CD4-positive, CD25-positive, alpha-beta regulatory T cell (primary cell): ENCODE data around the gene CNIH2. TPM values are rescaled to one million over a fixed set of nuclear protein-coding genes. Genes with fewer than 3 reads are reported as not detected.

Experiments used
- ATAC-seq, 2 donors: fragments of 150-1000 bp; cut with Tn5 transposase; one replicate each; pipeline ENCODE4 v1.10.0; 2021; ENCODE audit warnings: low read depth in 2 of 2, moderate number of reproducible peaks in 2 of 2, moderate library complexity in 1 of 2
- DNase-seq, 3 donors: peaks; one replicate each; pipeline versions ENCODE4 v3.0.0 to v3.0.0-alpha.2; 2012 to 2022; ENCODE audit warnings: mixed read lengths in 1 of 3
- H3K27ac ChIP-seq: one replicate; pipeline ENCODE4 v1.7.0; 2013; ENCODE audit warnings: mild to moderate bottlenecking, low read length; ENCODE audit not compliant: insufficient read depth, poor library complexity, severe bottlenecking
- H3K27me3 ChIP-seq: one replicate; pipeline ENCODE4 v1.7.0; 2013; ENCODE audit warnings: low read length; ENCODE audit not compliant: control insufficient read depth, insufficient read depth
- H3K36me3 ChIP-seq: one replicate; pipeline ENCODE4 v1.7.0; 2013; ENCODE audit warnings: mild to moderate bottlenecking, low read length, moderate library complexity; ENCODE audit not compliant: control insufficient read depth, insufficient read depth
- H3K4me1 ChIP-seq: 2 replicates; pipeline ENCODE4 v1.7.0; 2013; ENCODE audit warnings: mild to moderate bottlenecking, low read length; ENCODE audit not compliant: insufficient read depth, control insufficient read depth, poor library complexity, severe bottlenecking
- H3K4me3 ChIP-seq: one replicate; pipeline ENCODE4 v1.7.0; 2013; ENCODE audit warnings: low read depth, mild to moderate bottlenecking, low read length, moderate library complexity
- H3K9me3 ChIP-seq, 2 experiments: 1 replicate in 1 of 2; 2 replicates in 1 of 2; pipeline ENCODE4 v1.7.0; 2013; ENCODE audit warnings: low read length in 2 of 2, mild to moderate bottlenecking in 1 of 2, moderate library complexity in 1 of 2; ENCODE audit not compliant: control insufficient read depth in 2 of 2
- H3K27ac Mint-ChIP-seq, 3 donors: one replicate each; pipeline ENCODE4 v1.8.0; 2020 to 2022; ENCODE audit warnings: mild to moderate bottlenecking in 3 of 3, mixed read lengths in 3 of 3, moderate library complexity in 2 of 3
- H3K27me3 Mint-ChIP-seq: one replicate; pipeline ENCODE4 v1.8.0; 2022; ENCODE audit warnings: mild to moderate bottlenecking, mixed read lengths
- H3K36me3 Mint-ChIP-seq: one replicate; pipeline ENCODE4 v1.8.0; 2020; ENCODE audit warnings: mixed read lengths
- H3K4me1 Mint-ChIP-seq, 4 donors: one replicate each; pipeline ENCODE4 v1.8.0; 2020 to 2022; ENCODE audit warnings: mixed read lengths in 4 of 4, mild to moderate bottlenecking in 1 of 4
- H3K4me3 Mint-ChIP-seq, 4 donors: one replicate each; pipeline ENCODE4 v1.8.0; 2020 to 2022; ENCODE audit warnings: mild to moderate bottlenecking in 4 of 4, mixed read lengths in 4 of 4, moderate library complexity in 3 of 4
- H3K9me3 Mint-ChIP-seq, 7 donors: one replicate each; pipeline ENCODE4 v1.8.0; 2020 to 2022; ENCODE audit warnings: mixed read lengths in 7 of 7, mild to moderate bottlenecking in 3 of 7, moderate library complexity in 2 of 7
- polyA plus RNA-seq, 4 donors: library from polyadenylated mRNA; unstranded; fragments of 300-500 nt; fragmentation: Illumina TruSeq; gene quantifications; one replicate each; pipeline ENCODE4 v1.2.3, GENCODE V29; 2021
- total RNA-seq: library from RNA; stranded (reverse); gene quantifications from one replicate; pipeline ENCODE4 v1.2.3, GENCODE V29; 2022

CNIH2 gene
- total and polyA plus RNA-seq, 5 donors from 2014 or later, result 4.5 TPM; not detected in 4

- H3K4me3 Mint-ChIP-seq, result peak within 1 kb of the TSS; percentile 88 to 92 (median 90)
- H3K27me3 ChIP-seq, result peaks cover 12% of the 10 kb centered on the region
- no peaks in the 10 kb centered on the region for H3K9me3 ChIP-seq
- DNase-seq (peak; percentile 99), ATAC-seq (peak; percentile 95)
- H3K36me3 ChIP-seq, result no peaks in the 10 kb centered on the region
- peaks cover 11 to 48% (median 19%) of the 10 kb centered on the region in 4 donors for H3K4me1 Mint-ChIP-seq
- peaks cover 37% of the 10 kb centered on the region for H3K4me1 ChIP-seq
- H3K27me3 Mint-ChIP-seq, result peaks cover 30% of the 10 kb centered on the region
- peak within 1 kb of the TSS; percentile 88 for H3K4me3 ChIP-seq
- H3K27ac Mint-ChIP-seq, result peak within 1 kb of the TSS; percentile 91 to 97 (median 94)
- no peaks in the 10 kb centered on the region for H3K36me3 Mint-ChIP-seq
- H3K9me3 Mint-ChIP-seq, result peaks cover 0 to 1% (median 0%) of the 10 kb centered on the region in 7 donors
- H3K27ac ChIP-seq, result peak within 1 kb of the TSS; percentile 80
These were observed 10.9 kb downstream of the CNIH2 start, which contains the start of gene YIF1A for GRCh38 chr11:66288671-66289547. Gene YIF1A, minus strand, starts transcription at chr11:66289143. Its CDS starts 158 bp downstream, at chr11:66288985.

DNA sequence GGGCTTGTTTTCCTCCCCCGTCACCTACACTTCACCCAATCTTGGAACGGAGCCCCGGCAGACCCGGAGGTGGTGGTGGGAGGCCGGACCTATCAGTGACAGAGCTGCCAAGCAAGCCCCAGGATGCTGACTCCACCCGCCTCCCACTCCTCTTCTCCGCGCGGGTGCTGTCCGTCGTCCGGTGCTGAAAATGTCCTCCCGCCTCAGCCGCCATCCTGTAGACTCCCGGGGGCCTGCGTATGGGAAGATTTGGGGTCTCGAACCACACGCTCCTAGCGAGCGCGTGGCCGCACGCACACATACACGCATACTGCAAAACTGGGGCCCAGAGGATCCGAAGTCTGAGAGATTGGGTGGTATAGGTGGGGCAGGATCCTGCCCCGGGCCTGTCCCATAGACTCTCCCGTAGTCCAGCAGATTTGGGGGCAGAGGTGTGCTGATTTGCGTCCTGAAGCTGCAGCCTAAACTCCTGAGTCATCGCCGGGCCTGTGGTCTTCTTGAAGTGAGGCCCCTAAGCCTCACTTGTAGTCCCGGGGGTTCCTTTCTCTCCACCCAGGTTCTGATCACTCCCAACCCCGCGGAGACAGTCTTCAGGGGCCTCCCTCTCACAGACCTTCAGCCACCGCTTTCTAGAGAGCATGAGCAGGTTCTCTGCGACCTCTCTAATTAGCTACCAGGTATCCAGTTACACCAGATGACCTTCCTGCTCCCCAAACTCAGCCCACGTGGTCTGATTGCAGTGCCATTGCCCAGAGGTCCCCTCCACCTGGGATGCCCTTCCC is 11.8 kb downstream of the CNIH2 start:
- H3K27ac ChIP-seq, result peak overlapping the region; percentile 80
- Mint-ChIP-seq H3K4me3 (peak overlapping the region; percentile 88 to 92 (median 90)), H3K4me1 (peaks cover 11 to 48% (median 19%) of the 10 kb centered on the region in 4 donors), H3K27ac (peak overlapping the region; percentile 91 to 97 (median 94)), H3K9me3 (peaks cover 0 to 1% (median 0%) of the 10 kb centered on the region in 7 donors), H3K27me3 (peaks cover 30% of the 10 kb centered on the region), H3K36me3 (no peaks in the 10 kb centered on the region)
- H3K36me3 ChIP-seq, result no peaks in the 10 kb centered on the region
- H3K4me1 ChIP-seq, result peaks cover 37% of the 10 kb centered on the region
- H3K27me3 ChIP-seq, result peaks cover 12% of the 10 kb centered on the region
- H3K4me3 ChIP-seq, result peak overlapping the region; percentile 69
- DNase-seq (peak in 1 of 3 donors; percentile 86), ATAC-seq (peak; percentile 42 to 46)
- H3K9me3 ChIP-seq, result no peaks in the 10 kb centered on the region

GRCh38 chr11:66290330-66290621 is 12.3 kb downstream of the CNIH2 start:
- Mint-ChIP-seq H3K27me3 (peaks cover 30% of the 10 kb centered on the region), H3K4me3 (peak overlapping the region; percentile 78 to 92 (median 89)), H3K9me3 (peaks cover 0 to 1% (median 0%) of the 10 kb centered on the region in 7 donors), H3K4me1 (peaks cover 11 to 48% (median 19%) of the 10 kb centered on the region in 4 donors), H3K36me3 (no peaks in the 10 kb centered on the region), H3K27ac (no peak overlapping the region)
- no peaks in the 10 kb centered on the region for H3K9me3 ChIP-seq
- no peak for ATAC-seq
- peaks cover 12% of the 10 kb centered on the region for H3K27me3 ChIP-seq
- H3K27ac ChIP-seq, result no peak overlapping the region
- H3K36me3 ChIP-seq, result no peaks in the 10 kb centered on the region
- peaks cover 37% of the 10 kb centered on the region for H3K4me1 ChIP-seq
- DNase-seq, result no peak
- no peak overlapping the region for H3K4me3 ChIP-seq

GRCh38 chr11:66291303-66291705 is 13.3 kb downstream of the CNIH2 start:
- peaks cover 12% of the 10 kb centered on the region for H3K27me3 ChIP-seq
- Mint-ChIP-seq H3K27me3 (peaks cover 30% of the 10 kb centered on the region), H3K4me3 (peak overlapping the region in 3 of 4 donors; percentile 63 to 92 (median 88)), H3K9me3 (peaks cover 0 to 1% (median 0%) of the 10 kb centered on the region in 7 donors), H3K4me1 (peaks cover 11 to 48% (median 19%) of the 10 kb centered on the region in 4 donors), H3K27ac (no peak overlapping the region), H3K36me3 (no peaks in the 10 kb centered on the region)
- no peak overlapping the region for H3K27ac ChIP-seq
- DNase-seq (no peak), ATAC-seq (no peak)
- H3K4me1 ChIP-seq, result peaks cover 37% of the 10 kb centered on the region
- H3K9me3 ChIP-seq, result no peaks in the 10 kb centered on the region
- no peak overlapping the region for H3K4me3 ChIP-seq
- no peaks in the 10 kb centered on the region for H3K36me3 ChIP-seq

GRCh38 chr11:66291706-66292542 is 13.9 kb downstream of the CNIH2 start, which contains the start of gene TMEM151A:
Gene TMEM151A, plus strand, starts transcription at chr11:66291894. Its CDS starts 120 bp downstream, at chr11:66292014.
- DNase-seq, result no peak
- Mint-ChIP-seq H3K9me3 (peaks cover 0 to 1% (median 0%) of the 10 kb centered on the region in 7 donors), H3K36me3 (no peaks in the 10 kb centered on the region), H3K4me3 (peak within 1 kb of the TSS; percentile 78 to 92 (median 89)), H3K27ac (peak within 1 kb of the TSS in 2 of 3 donors; percentile 42 to 90), H3K4me1 (peaks cover 11 to 44% (median 19%) of the 10 kb centered on the region in 4 donors), H3K27me3 (peaks cover 30% of the 10 kb centered on the region)
- peaks cover 12% of the 10 kb centered on the region for H3K27me3 ChIP-seq
- ATAC-seq, result no peak
- H3K4me3 ChIP-seq, result no peak within 1 kb of the TSS
- H3K36me3 ChIP-seq, result no peaks in the 10 kb centered on the region
- no peak within 1 kb of the TSS for H3K27ac ChIP-seq
- H3K9me3 ChIP-seq, result no peaks in the 10 kb centered on the region
- peaks cover 37% of the 10 kb centered on the region for H3K4me1 ChIP-seq

GRCh38 chr11:66292543-66293332 is 14.8 kb downstream of the CNIH2 start:
- Mint-ChIP-seq H3K9me3 (peaks cover 0 to 1% (median 0%) of the 10 kb centered on the region in 7 donors), H3K4me1 (peaks cover 11 to 36% (median 17%) of the 10 kb centered on the region in 4 donors), H3K27ac (peak overlapping the region in 2 of 3 donors; percentile 42 to 86), H3K27me3 (peaks cover 30% of the 10 kb centered on the region), H3K4me3 (peak overlapping the region; percentile 56 to 73 (median 60)), H3K36me3 (no peaks in the 10 kb centered on the region)
- no peaks in the 10 kb centered on the region for H3K36me3 ChIP-seq
- H3K4me1 ChIP-seq, result peaks cover 31% of the 10 kb centered on the region
- no peaks in the 10 kb centered on the region for H3K9me3 ChIP-seq
- no peak overlapping the region for H3K4me3 ChIP-seq
- DNase-seq, result no peak
- peaks cover 12% of the 10 kb centered on the region for H3K27me3 ChIP-seq
- no peak overlapping the region for H3K27ac ChIP-seq
- ATAC-seq, result no peak
